Endothelial cell of umbilical vein (primary cell): Measurements from ENCODE around the gene SYT6. TPM values are rescaled to one million over a fixed set of nuclear protein-coding genes. Genes with fewer than 3 reads are reported as not detected.

ENCODE experiments used
- polyA plus RNA-seq, 4 experiments: library from polyadenylated mRNA; depleted of rRNA in 3 of 4; stranded (reverse) in 3 of 4; unstranded in 1 of 4; fragments of >200 nt; gene quantifications; 2 replicates each; pipeline versions ENCODE4 v1.2.1 to v1.2.3, GENCODE V29; 2011 to 2012; ENCODE audit warnings: missing spikeins in 1 of 4
- total RNA-seq: library from RNA; stranded (reverse); gene quantifications from 2 replicates; pipeline ENCODE4 v1.2.3, GENCODE V29; 2021

Gene SYT6
- total and polyA plus RNA-seq, 2 donors (not counting 3 experiments of a cell fraction or from before 2014, with no cell fraction given), result 0.04 TPM; not detected in 1

Other genes with a start within 250 kb of the SYT6 start
- 29.4 and 33.0 TPM in 2 replicates for gene AP4B1, start 249.1 kb downstream of the SYT6 start, total RNA-seq
- 15.4 and 21.9 TPM in 2 replicates for gene AP4B1, start 249.1 kb downstream of the SYT6 start, polyA plus RNA-seq
- gene DCLRE1B, start 248.5 kb downstream of the SYT6 start, total RNA-seq, result 10.7 and 10.8 TPM in 2 replicates
- gene DCLRE1B, start 248.5 kb downstream of the SYT6 start, polyA plus RNA-seq, result 5.6 and 6.1 TPM in 2 replicates
- gene HIPK1, start 224.5 kb downstream of the SYT6 start, total RNA-seq, result 50.2 and 56.1 TPM in 2 replicates
- 39.3 and 41.1 TPM in 2 replicates for gene HIPK1, start 224.5 kb downstream of the SYT6 start, polyA plus RNA-seq
- 1.7 and 3.4 TPM in 2 replicates for gene OLFML3, start 174.4 kb downstream of the SYT6 start, total RNA-seq
- gene OLFML3, start 174.4 kb downstream of the SYT6 start, polyA plus RNA-seq, result 3.9 TPM in 2 replicates